ENCODE data around the gene CIAO3.

- TF ChIP-seq POLR2A (IDR thresholded peaks at IDR 0.05) (no peak), CTCF (IDR thresholded peaks at IDR 0.05) (no peak), EP300 (IDR thresholded peaks at IDR 0.05) (no peak)
Measured at GRCh38 chr16:695355-696089, 45.3 kb downstream of the CIAO3 start.
